CD4-positive, alpha-beta T cell treated with Interleukin-2 at 100 ng/mL for 4 hours (primary cell): ENCODE data around the gene FUT8.

Experiments
- DNase-seq: peaks from one replicate; pipeline ENCODE4 v3.0.0-alpha.2; 2020; ENCODE audit warnings: low spot score

The FUT8 gene

GRCh38 chr14:65495196-65495595, 82.7 kb downstream of the FUT8 start:
- DNase-seq, result no peak

- no peak for DNase-seq
Observed at GRCh38 chr14:65496178-65496993, 83.9 kb downstream of the FUT8 start.

- DNase-seq, result no peak
Observed at GRCh38 chr14:65499138-65499537, 86.6 kb downstream of the FUT8 start.

- DNase-seq, result no peak
Observed at GRCh38 chr14:65500075-65500474, 87.5 kb downstream of the FUT8 start.

GRCh38 chr14:65501328-65501727, 88.8 kb downstream of the FUT8 start:
- DNase-seq, result no peak

GRCh38 chr14:65502676-65503124, 90.2 kb downstream of the FUT8 start:
- no peak for DNase-seq

GRCh38 chr14:65503771-65504170, 91.2 kb downstream of the FUT8 start:
- DNase-seq, result no peak

GRCh38 chr14:65506801-65507200, 94.3 kb downstream of the FUT8 start:
- no peak for DNase-seq

GRCh38 chr14:65509842-65510241, 97.3 kb downstream of the FUT8 start:
- DNase-seq, result no peak

- DNase-seq, result no peak
Observed at GRCh38 chr14:65513671-65514070, 101.1 kb downstream of the FUT8 start.

- DNase-seq, result no peak
Observed at GRCh38 chr14:65517635-65518542, 105.4 kb downstream of the FUT8 start.

- no peak for DNase-seq
Observed at GRCh38 chr14:65528069-65528468, 115.5 kb downstream of the FUT8 start.

GRCh38 chr14:65531148-65531547, 118.6 kb downstream of the FUT8 start:
- DNase-seq, result no peak

GRCh38 chr14:65533736-65534404, 121.3 kb downstream of the FUT8 start:
- no peak for DNase-seq

- no peak for DNase-seq
Observed at GRCh38 chr14:65536781-65537423, 124.4 kb downstream of the FUT8 start.

- DNase-seq, result no peak
Observed at GRCh38 chr14:65548878-65549277, 136.3 kb downstream of the FUT8 start.

- no peak for DNase-seq
Observed at GRCh38 chr14:65549429-65549828, 136.9 kb downstream of the FUT8 start.

GRCh38 chr14:65550779-65551643, 138.5 kb downstream of the FUT8 start:
- DNase-seq, result no peak

GRCh38 chr14:65552724-65553123, 140.2 kb downstream of the FUT8 start:
- no peak for DNase-seq

- no peak for DNase-seq
Observed at GRCh38 chr14:65554837-65555236, 142.3 kb downstream of the FUT8 start.

- DNase-seq, result no peak
Observed at GRCh38 chr14:65555358-65555757, 142.8 kb downstream of the FUT8 start.
